HG03108 (cell line): ENCODE results near the gene SPECC1L.
A peak's percentile ranks its signal among the peaks of the same experiment; 100 is the strongest.

ENCODE experiments used
- ATAC-seq: cut with Tn5 transposase; IDR thresholded peaks from one replicate; pipeline ENCODE4 v1.9.1; 2021; ENCODE audit warnings: moderate library complexity; ENCODE audit not compliant: unreplicated experiment

SPECC1L gene

GRCh38 chr22:24424001-24424900, 153.6 kb downstream of the SPECC1L start:
- no peak for ATAC-seq

GRCh38 chr22:24424901-24425775, 154.5 kb downstream of the SPECC1L start:
- ATAC-seq: no peak

- no peak for ATAC-seq
Observed at GRCh38 chr22:24426436-24426835, 155.8 kb downstream of the SPECC1L start.

- ATAC-seq: no peak
Observed at GRCh38 chr22:24426851-24427499, 156.3 kb downstream of the SPECC1L start.

- ATAC-seq: peak; percentile 44
Observed at GRCh38 chr22:24427500-24428164, 157.0 kb downstream of the SPECC1L start, which contains the start of gene ADORA2A. TSS of gene ADORA2A (plus strand) at chr22:24427599. CDS start at chr22:24433405, 5,806 bp downstream.

GRCh38 chr22:24428751-24429410, 158.2 kb downstream of the SPECC1L start:
- ATAC-seq: no peak

GRCh38 chr22:24429411-24430365, 159.1 kb downstream of the SPECC1L start:
- no peak for ATAC-seq

GRCh38 chr22:24430431-24431308, 160.0 kb downstream of the SPECC1L start:
- ATAC-seq: no peak

- ATAC-seq: no peak
Observed at GRCh38 chr22:24431309-24432034, 160.8 kb downstream of the SPECC1L start.

GRCh38 chr22:24432059-24432853, 161.6 kb downstream of the SPECC1L start:
- no peak for ATAC-seq

GRCh38 chr22:24433001-24433827, 162.6 kb downstream of the SPECC1L start:
- ATAC-seq: no peak

- peak; percentile 51 for ATAC-seq
Observed at GRCh38 chr22:24433828-24434470, 163.3 kb downstream of the SPECC1L start.

GRCh38 chr22:24434471-24435322, 164.1 kb downstream of the SPECC1L start:
- peak; percentile 46 for ATAC-seq

GRCh38 chr22:24435323-24435645, 164.7 kb downstream of the SPECC1L start:
- ATAC-seq: no peak
